Ishikawa (cell line): Measurements from ENCODE around the gene KLF16.
A peak's percentile ranks its signal among the peaks of the same experiment; 100 is the strongest.

Experiments
- CEBPB ChIP-seq: IDR thresholded peaks from 2 replicates; pipeline ENCODE4 v1.6.1; 2012
- CREB1 ChIP-seq: IDR thresholded peaks from 2 replicates; pipeline ENCODE4 v1.6.1; 2012; ENCODE audit warnings: low read depth
- EGR1 ChIP-seq: IDR thresholded peaks from 2 replicates; pipeline ENCODE4 v1.6.1; 2012
- EP300 ChIP-seq: IDR thresholded peaks from 2 replicates; pipeline ENCODE4 v1.6.1; 2012; ENCODE audit warnings: borderline replicate concordance
- FOXM1 ChIP-seq: IDR thresholded peaks from 2 replicates; pipeline ENCODE4 v1.6.1; 2012; ENCODE audit warnings: low read depth, borderline replicate concordance
- NFIC ChIP-seq: IDR thresholded peaks from 2 replicates; pipeline ENCODE4 v1.6.1; 2012
- RAD21 ChIP-seq: IDR thresholded peaks from 2 replicates; pipeline ENCODE4 v1.6.1; 2012; ENCODE audit warnings: low read depth
- TAF1 ChIP-seq: IDR thresholded peaks from 2 replicates; pipeline ENCODE4 v1.6.1; 2012; ENCODE audit warnings: low read depth, mild to moderate bottlenecking
- TCF12 ChIP-seq: IDR thresholded peaks from 2 replicates; pipeline ENCODE4 v1.6.1; 2012; ENCODE audit warnings: low read depth
- TEAD4 ChIP-seq: IDR thresholded peaks from 2 replicates; pipeline ENCODE4 v1.6.1; 2012
- YY1 ChIP-seq: IDR thresholded peaks from 2 replicates; pipeline ENCODE4 v1.6.1; 2012; ENCODE audit warnings: low read depth
- ZBTB7A ChIP-seq: IDR thresholded peaks from 2 replicates; pipeline ENCODE4 v1.6.1; 2012; ENCODE audit warnings: low read depth
- TF ChIP-seq, protein P1 (sequence below): IDR thresholded peaks from 2 replicates; pipeline ENCODE4 v1.6.1; 2012
- TF ChIP-seq, protein P2 (sequence below): IDR thresholded peaks from 2 replicates; pipeline ENCODE4 v1.6.1; 2012
- TF ChIP-seq, protein P3 (sequence below): IDR thresholded peaks from 2 replicates; pipeline ENCODE4 v1.6.1; 2012; ENCODE audit warnings: low read depth, mild to moderate bottlenecking

Gene KLF16

GRCh38 chr19:1863328-1863637, at the start of gene KLF16:
KLF16 (minus strand) TSS chr19:1863579; CDS start chr19:1863497, 82 bp downstream.
- TF ChIP-seq, protein P1, sequence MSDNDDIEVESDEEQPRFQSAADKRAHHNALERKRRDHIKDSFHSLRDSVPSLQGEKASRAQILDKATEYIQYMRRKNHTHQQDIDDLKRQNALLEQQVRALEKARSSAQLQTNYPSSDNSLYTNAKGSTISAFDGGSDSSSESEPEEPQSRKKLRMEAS, result no peak
- TF ChIP-seq NFIC (no peak), CEBPB (no peak), CREB1 (no peak), TCF12 (no peak), EGR1 (no peak), YY1 (no peak), TAF1 (no peak; the same call in 1 of the 2 replicates), FOXM1 (no peak), EP300 (no peak), RAD21 (no peak)
- TF ChIP-seq, protein P2, sequence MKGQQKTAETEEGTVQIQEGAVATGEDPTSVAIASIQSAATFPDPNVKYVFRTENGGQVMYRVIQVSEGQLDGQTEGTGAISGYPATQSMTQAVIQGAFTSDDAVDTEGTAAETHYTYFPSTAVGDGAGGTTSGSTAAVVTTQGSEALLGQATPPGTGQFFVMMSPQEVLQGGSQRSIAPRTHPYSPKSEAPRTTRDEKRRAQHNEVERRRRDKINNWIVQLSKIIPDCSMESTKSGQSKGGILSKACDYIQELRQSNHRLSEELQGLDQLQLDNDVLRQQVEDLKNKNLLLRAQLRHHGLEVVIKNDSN, result no peak

DNA sequence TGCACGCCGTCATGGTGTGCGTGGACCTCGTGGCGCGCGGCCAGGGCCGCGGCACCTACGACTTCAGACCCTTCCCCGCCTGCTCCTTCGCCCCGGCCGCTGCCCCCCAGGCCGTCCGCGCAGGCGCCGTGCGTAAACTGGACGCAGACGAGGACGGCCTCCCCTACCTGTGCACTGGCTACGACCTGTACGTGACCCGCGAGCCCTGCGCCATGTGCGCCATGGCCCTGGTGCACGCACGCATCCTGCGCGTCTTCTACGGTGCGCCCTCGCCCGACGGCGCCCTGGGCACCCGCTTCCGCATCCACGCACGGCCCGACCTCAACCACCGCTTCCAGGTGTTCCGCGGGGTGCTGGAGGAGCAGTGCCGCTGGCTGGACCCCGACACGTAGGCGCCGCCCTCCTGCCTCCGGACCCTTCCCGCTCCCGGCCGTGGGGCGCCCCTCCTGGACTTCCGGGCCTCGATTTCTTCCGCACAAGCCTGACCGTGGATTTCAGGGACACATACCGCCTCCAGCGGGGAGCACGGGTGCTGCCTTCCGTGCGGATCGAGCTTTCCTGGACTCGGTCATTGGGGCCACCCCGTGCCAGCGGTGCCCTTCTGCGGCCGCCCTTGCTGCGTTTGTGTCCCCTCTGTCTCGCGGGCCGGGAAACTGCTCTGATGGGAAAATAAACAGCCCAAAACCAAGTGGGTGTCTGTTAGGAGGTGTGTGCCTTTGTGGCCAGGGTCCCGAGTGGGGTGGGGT, 49.6 kb upstream of the KLF16 start:
- TF ChIP-seq FOXM1, result no peak
- no peak for TF ChIP-seq YY1

DNA sequence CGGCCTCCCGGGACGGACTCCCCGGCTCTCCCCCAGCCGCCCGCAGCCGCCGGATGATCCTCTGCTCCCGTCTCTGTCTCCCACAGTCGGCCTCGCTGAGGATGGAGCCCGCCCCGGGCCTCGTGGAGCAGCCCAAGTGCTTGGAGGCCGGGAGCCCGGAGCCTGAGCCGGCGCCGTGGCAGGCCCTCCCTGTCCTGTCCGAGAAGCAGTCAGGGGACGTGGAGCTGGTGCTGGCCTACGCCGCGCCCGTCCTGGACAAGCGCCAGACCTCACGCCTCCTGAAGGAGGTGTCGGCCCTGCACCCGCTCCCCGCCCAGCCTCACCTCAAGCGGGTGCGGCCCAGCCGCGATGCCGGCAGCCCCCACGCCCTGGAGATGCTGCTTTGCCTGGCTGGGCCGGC, 48.6 kb upstream of the KLF16 start:
- TF ChIP-seq EGR1, result no peak
- TF ChIP-seq NFIC, result peak; percentile 76
- TF ChIP-seq CEBPB, result no peak
- TF ChIP-seq YY1, result no peak
- TF ChIP-seq, protein P1, result peak; percentile 83
- TF ChIP-seq, protein P2, result no peak
- TF ChIP-seq TCF12, result no peak
- no peak for TF ChIP-seq CREB1
- TF ChIP-seq FOXM1, result no peak
- no peak for TF ChIP-seq RAD21
- TF ChIP-seq ZBTB7A, result 0 out of 2 replicates have a peak, but pooled peaks have one; percentile 36
- no peak for TF ChIP-seq EP300
- TF ChIP-seq TEAD4, result no peak
- TF ChIP-seq, protein P3, sequence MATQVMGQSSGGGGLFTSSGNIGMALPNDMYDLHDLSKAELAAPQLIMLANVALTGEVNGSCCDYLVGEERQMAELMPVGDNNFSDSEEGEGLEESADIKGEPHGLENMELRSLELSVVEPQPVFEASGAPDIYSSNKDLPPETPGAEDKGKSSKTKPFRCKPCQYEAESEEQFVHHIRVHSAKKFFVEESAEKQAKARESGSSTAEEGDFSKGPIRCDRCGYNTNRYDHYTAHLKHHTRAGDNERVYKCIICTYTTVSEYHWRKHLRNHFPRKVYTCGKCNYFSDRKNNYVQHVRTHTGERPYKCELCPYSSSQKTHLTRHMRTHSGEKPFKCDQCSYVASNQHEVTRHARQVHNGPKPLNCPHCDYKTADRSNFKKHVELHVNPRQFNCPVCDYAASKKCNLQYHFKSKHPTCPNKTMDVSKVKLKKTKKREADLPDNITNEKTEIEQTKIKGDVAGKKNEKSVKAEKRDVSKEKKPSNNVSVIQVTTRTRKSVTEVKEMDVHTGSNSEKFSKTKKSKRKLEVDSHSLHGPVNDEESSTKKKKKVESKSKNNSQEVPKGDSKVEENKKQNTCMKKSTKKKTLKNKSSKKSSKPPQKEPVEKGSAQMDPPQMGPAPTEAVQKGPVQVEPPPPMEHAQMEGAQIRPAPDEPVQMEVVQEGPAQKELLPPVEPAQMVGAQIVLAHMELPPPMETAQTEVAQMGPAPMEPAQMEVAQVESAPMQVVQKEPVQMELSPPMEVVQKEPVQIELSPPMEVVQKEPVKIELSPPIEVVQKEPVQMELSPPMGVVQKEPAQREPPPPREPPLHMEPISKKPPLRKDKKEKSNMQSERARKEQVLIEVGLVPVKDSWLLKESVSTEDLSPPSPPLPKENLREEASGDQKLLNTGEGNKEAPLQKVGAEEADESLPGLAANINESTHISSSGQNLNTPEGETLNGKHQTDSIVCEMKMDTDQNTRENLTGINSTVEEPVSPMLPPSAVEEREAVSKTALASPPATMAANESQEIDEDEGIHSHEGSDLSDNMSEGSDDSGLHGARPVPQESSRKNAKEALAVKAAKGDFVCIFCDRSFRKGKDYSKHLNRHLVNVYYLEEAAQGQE, result no peak

- TF ChIP-seq NFIC (no peak), CEBPB (no peak), TCF12 (no peak), ZBTB7A (no peak), EGR1 (no peak), TEAD4 (no peak), CREB1 (no peak), EP300 (no peak), YY1 (no peak)
- TF ChIP-seq, protein P1, result no peak
- TF ChIP-seq, protein P3, result no peak
- TF ChIP-seq, protein P2, result no peak
Measured at GRCh38 chr19:1911098-1911497, 47.7 kb upstream of the KLF16 start.

DNA sequence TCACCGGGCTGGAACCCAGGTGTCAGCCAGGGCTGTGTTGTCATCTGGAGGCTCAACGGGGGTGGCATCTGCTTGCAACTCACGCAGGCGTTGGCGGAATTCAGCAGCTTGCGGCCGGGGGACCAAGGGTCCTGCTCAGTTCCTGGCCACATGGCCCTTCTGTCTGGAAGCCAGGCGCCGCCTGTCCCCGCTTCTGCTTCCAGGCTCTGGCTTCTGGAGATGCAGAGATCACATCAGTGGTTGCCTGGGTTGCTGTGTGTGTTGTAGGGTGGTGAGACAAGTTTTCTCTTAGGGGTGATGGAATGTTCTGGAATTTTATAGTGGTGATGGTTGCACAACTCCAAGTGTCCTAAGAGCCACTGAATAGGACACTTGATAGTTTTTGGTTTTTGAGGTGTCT, 46.8 kb upstream of the KLF16 start:
- 0 out of 2 replicates have a peak, but pooled peaks have one; percentile 10 for TF ChIP-seq CEBPB
- TF ChIP-seq ZBTB7A, result no peak
- TF ChIP-seq TEAD4, result no peak
- TF ChIP-seq, protein P3, result no peak
